HG03378 (cell line): ENCODE measurements around the gene PLAAT1.

Source experiments
- ATAC-seq: cut with Tn5 transposase; IDR thresholded peaks from one replicate; pipeline ENCODE4 v1.9.1; 2021; ENCODE audit warnings: mild to moderate bottlenecking, moderate library complexity; ENCODE audit not compliant: unreplicated experiment

The PLAAT1 gene

GRCh38 chr3:193250492-193250891 lies 9.5 kb downstream of the PLAAT1 start:
- ATAC-seq = no peak

GRCh38 chr3:193253986-193254660 lies 13.1 kb downstream of the PLAAT1 start:
- no peak for ATAC-seq

DNA sequence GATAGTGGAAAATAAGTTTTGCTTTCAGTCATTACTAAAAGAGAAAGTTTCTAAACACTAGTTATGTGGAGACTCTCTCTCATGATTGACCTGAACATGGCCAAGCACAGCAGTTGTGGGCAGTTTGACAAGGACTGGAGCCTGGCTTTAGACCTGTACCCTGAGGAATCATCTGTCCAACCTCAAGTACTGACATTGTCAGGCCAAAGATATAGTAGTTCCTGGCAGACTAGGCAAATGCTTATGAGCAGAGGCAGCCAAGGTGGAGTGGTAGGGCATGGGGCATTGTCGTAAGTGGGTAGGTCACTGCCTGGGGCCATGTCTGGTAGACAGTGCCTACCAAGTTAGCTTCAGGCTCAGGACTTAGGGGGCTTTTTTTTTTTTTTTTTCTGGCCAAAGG lies 20.9 kb downstream of the PLAAT1 start:
- ATAC-seq = no peak

GRCh38 chr3:193262707-193263106 lies 21.7 kb downstream of the PLAAT1 start:
- no peak for ATAC-seq

DNA sequence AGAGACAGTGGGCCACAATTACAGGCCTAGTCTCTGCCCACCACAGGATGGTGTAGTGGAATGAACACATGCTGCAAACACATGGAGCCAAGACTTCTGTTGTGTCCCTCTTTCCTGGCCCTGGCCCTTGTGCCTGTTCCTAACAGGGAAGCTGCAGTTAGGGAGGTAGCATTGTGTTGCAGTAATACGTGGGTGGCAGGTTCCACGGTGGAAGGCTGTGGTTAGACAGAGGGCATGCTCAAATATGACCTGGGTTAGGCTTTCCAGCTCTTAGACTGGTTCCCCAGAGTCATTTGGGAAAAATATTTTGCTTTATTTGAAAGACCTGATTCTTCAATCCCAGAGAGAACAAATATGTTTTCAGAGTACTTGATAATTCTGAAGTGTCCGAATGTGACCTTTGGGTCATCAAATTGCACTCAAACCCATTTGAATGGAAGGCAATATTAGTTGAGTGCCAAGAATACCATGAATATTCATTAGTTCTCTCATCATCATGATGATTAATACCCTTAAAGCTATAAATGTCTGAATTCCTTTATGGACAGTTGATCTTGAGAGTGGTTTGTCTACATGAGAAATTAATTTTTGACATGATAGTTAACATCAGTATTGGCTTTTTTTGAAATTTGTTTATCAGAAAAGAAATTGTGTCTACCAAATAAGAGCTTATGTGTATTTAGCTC lies 28.5 kb downstream of the PLAAT1 start:
- ATAC-seq = no peak

DNA sequence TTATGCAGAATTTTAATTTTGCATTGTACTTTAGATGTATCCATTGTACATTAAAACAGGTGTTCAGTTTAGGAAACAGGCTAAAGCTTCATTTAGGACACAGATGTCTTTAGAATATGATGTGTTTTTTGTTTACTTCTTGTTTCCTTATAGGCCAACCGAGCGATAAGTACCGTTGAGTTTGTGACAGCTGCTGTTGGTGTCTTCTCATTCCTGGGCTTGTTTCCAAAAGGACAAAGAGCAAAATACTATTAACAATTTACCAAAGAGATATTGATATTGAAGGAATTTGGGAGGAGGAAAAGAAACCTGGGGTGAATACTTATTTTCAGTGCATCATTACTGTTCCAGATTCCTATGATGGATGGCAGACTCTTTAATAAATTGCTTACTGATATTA lies 29.4 kb downstream of the PLAAT1 start:
- ATAC-seq = no peak

GRCh38 chr3:193271101-193271840 lies 30.2 kb downstream of the PLAAT1 start:
- ATAC-seq = no peak

DNA sequence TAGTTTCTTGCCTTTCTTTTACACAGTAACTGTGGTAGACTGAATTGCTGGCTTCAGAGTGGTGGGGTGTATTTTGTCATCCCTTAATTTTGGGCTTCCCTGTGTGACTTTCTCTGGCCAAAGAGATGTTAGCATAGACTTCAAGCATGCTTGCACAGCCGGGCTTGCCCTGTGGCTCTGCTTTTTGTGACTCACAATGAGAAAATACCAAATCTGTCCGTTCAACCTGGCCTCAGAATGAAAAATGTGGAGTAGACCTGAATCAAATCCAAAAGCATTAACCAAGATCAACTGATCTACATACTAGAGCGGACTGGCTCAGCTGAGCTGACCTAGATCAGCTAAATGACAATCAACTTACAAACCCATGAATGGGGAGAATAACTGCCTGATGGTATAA lies 51.4 kb downstream of the PLAAT1 start:
- no peak for ATAC-seq

GRCh38 chr3:193295985-193296384 lies 55.0 kb downstream of the PLAAT1 start:
- no peak for ATAC-seq

- no peak for ATAC-seq
These were observed 56.4 kb downstream of the PLAAT1 start for GRCh38 chr3:193297421-193297820.

GRCh38 chr3:193301433-193301832 lies 60.4 kb downstream of the PLAAT1 start:
- no peak for ATAC-seq

DNA sequence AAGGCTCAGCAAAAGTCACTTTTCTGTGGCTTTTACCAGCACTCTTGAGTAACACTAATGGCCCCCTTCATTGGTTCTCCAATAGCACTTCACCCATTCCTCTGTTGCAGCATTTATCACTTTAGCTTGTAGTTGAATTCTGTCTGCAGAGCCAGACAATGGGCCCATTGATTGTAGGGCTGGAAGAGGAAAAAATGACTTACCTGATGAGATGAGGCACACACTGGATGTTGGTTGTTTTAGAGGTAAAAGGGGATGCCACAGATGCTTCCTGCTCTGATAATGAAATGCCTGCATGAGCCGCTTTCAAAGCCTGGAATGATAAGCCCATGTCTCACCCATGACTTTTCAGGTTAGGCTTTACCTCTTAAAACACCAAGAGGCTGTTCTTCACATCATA lies 64.3 kb downstream of the PLAAT1 start:
- ATAC-seq = no peak

DNA sequence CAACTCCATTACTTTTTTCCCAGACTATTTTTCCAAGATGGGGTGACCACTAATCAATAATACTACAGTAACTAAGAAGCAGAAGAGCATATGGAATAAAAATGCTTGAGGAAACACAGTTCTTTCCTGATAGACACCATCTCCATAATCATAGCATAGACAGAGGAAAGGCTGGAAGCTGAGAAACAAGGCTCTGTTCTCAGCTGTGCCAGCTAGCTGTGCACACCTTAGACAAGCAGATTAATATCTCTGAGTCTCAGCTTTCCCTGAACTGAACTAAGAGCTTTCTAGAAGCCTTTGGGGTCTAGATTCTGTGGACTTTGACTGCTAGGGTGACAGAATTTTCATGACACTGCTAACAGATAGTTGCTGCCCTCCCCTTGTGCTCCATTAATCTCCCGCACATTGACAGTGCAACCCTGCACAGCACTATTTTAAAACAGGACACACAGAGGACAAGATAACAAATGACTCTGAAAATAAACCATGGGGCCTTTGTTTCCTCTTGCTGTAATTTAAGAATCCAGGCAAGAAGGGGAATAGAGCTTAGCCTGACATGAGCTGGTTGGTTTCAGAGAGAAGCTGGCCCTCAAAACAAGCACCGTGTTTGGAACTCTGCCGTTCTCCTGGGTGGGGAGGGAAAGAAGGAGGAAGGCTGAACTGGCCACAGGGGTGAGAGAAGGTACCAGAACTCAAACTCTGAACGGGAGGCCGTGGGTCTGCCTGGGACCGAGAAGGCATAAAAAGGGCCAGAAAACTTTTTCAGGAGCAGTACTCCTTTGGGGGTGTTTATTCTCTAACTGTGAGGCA lies 70.1 kb downstream of the PLAAT1 start:
- ATAC-seq = no peak

DNA sequence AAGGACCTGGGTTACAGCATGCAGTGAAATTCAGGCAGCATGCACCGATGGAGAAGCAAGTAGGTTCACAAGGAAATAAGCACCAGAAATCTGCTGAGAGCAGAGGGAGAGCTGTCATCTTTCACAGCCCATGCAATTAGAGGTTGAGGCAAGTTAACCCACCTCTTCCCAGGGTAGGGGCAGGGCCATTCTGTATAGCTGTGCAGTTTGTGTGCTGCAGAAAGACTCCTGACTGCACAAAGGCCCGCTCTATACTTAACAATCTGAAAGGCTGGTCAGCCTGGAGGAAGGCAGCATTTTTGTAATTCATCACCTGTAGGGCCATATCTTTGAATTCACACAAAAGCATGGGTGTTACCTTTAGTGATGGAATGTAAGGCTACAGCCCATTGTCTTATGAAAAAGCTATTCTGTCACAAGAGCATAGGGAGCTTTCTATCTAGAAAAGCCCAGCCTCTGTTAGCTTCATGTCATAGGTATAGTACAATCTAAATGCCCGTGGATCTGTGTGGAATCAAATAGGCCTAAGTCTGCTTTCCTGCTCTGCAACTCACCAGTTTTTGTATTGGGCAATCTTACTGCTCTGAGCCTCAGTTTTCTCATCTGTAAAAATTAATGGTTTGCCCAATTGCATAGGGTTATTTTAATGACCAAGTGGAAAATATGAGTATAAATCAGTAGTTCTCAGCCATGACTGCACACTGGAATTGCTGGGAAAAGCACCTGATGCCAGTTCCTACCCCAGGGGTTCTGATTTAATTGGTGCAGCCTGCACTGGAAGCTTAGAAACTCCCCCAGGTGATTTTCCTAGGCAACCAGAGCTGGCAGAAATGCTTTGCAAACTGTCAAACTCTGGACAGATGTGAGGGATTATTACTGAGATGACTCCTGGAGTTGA lies 72.3 kb downstream of the PLAAT1 start:
- no peak for ATAC-seq

GRCh38 chr3:193314161-193314560 lies 73.1 kb downstream of the PLAAT1 start:
- no peak for ATAC-seq

DNA sequence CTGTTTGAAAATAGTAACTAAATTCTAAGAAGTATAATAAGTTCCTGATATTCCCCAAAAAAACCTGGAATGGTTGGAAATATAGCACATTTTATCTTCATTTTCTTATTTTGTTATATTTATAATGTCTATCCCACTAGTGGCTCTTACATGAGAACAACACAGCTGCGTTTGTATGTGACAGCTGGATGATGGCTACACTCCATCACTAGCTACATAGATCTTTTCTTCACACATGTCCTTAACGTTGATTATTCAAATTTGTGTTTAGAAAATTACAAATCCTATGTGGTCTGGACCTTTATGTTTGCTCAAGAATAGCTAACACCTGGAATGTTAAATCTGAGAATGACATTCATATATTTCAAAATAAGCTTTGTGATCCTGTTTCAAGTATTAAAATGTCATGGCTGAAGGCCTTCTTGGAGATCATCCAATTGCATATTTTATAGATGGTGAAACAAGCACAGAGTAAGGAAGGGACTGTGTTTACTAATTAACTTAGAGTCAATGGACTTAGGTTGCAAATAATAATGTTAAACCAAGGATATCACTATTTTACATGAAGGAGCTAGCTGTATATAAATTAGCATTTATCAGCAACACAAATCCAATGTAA lies 76.8 kb downstream of the PLAAT1 start:
- no peak for ATAC-seq
